ENCODE measurements around the gene HAPLN2.

DNA sequence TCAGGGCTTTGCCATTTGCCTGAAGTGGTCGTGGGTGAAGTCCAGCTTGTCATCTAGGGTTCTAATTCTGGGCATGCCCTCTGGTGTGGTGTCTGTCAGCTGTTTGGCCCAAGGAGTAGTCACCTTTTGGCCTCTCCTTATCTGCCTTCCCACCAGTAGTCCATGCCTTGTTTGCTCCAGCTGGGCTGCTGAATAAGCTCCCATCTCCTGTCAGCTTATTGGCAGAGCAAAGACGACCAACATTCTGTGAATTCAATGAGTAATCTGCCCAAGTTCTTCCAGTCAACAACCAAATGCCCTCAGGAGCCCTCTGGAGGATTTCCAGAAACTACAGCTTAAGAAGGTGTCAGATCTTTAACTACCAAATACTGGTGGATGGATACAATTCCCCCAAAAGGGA, 29.7 kb downstream of the HAPLN2 start:
- TF ChIP-seq, protein P1, sequence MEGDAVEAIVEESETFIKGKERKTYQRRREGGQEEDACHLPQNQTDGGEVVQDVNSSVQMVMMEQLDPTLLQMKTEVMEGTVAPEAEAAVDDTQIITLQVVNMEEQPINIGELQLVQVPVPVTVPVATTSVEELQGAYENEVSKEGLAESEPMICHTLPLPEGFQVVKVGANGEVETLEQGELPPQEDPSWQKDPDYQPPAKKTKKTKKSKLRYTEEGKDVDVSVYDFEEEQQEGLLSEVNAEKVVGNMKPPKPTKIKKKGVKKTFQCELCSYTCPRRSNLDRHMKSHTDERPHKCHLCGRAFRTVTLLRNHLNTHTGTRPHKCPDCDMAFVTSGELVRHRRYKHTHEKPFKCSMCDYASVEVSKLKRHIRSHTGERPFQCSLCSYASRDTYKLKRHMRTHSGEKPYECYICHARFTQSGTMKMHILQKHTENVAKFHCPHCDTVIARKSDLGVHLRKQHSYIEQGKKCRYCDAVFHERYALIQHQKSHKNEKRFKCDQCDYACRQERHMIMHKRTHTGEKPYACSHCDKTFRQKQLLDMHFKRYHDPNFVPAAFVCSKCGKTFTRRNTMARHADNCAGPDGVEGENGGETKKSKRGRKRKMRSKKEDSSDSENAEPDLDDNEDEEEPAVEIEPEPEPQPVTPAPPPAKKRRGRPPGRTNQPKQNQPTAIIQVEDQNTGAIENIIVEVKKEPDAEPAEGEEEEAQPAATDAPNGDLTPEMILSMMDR (IDR thresholded peaks at IDR 0.05) = no peak
- no peak for TF ChIP-seq POLR2A (IDR thresholded peaks at IDR 0.05; ENCODE audit: low read depth)

Data from esophagus muscularis mucosa (tissue), 3 donors.